Neural cell (in vitro differentiated cells): ENCODE data around the gene TAS1R2. TPM values are rescaled to one million over a fixed set of nuclear protein-coding genes. Genes with fewer than 3 reads are reported as not detected.

Source experiments
- H2AFZ ChIP-seq: fragments of 200-600, 300-800 bp; sonication (generic), shearing (Covaris generic); 2 replicates; pipeline ENCODE4 v1.6.0; 2014; ENCODE audit warnings: low read depth, mild to moderate bottlenecking, antibody characterized with exemption, low read length, moderate library complexity
- H3F3A ChIP-seq: fragments of 200-600 bp; shearing (Covaris generic); 2 replicates; pipeline ENCODE4 v1.6.1; 2016; ENCODE audit warnings: mild to moderate bottlenecking, moderate library complexity, mixed read lengths, antibody characterized with exemption, low read length; ENCODE audit not compliant: insufficient read depth, poor library complexity, severe bottlenecking
- H3K27ac ChIP-seq: fragments of 200-600, 300-800 bp; sonication (generic), shearing (Covaris generic); 2 replicates; pipeline ENCODE4 v1.5.1; 2014; ENCODE audit warnings: mild to moderate bottlenecking, low read length, moderate library complexity
- H3K27me3 ChIP-seq: fragments of 300-800, 200-600 bp; sonication (generic), shearing (Covaris generic); 2 replicates; pipeline ENCODE4 v1.6.0; 2014; ENCODE audit warnings: mild to moderate bottlenecking, low read depth, low read length, moderate library complexity; ENCODE audit not compliant: insufficient read depth
- H3K36me3 ChIP-seq: fragments of 300-800, 200-600 bp; sonication (generic), shearing (Covaris generic); 2 replicates; pipeline ENCODE4 v1.5.1; 2014; ENCODE audit warnings: mild to moderate bottlenecking, antibody characterized with exemption, low read length, moderate library complexity; ENCODE audit not compliant: insufficient read depth
- H3K4me2 ChIP-seq: fragments of 300-800, 200-600 bp; sonication (generic), shearing (Covaris generic); 2 replicates; pipeline ENCODE4 v1.6.0; 2014; ENCODE audit warnings: mild to moderate bottlenecking, low read length
- H3K4me3 ChIP-seq: fragments of 300-800, 200-600 bp; sonication (generic), shearing (Covaris generic); 2 replicates; pipeline ENCODE4 v1.5.1; 2014; ENCODE audit warnings: mild to moderate bottlenecking, low read length, moderate library complexity
- H3K79me2 ChIP-seq: fragments of 200-600 bp; shearing (Covaris generic); replicated peaks from 2 replicates; pipeline ENCODE4 v1.6.0; 2014; ENCODE audit warnings: mild to moderate bottlenecking, low read length, moderate library complexity; ENCODE audit not compliant: insufficient read depth
- H3K9ac ChIP-seq: fragments of 300-800, 200-600 bp; sonication (generic), shearing (Covaris generic); 2 replicates; pipeline ENCODE4 v1.6.1; 2016; ENCODE audit warnings: mild to moderate bottlenecking, low read length, mixed read lengths
- H3K9me2 ChIP-seq: fragments of 200-600 bp; shearing (Covaris generic); 2 replicates; pipeline ENCODE4 v1.6.1; 2016; ENCODE audit warnings: mild to moderate bottlenecking, low read length, mixed read lengths; ENCODE audit not compliant: insufficient read depth
- H3K9me3 ChIP-seq: fragments of 200-600, 300-800 bp; sonication (generic), shearing (Covaris generic); 2 replicates; pipeline ENCODE4 v1.6.1; 2016; ENCODE audit warnings: mild to moderate bottlenecking, mixed run types, low read length, moderate library complexity, mixed read lengths
- H4K20me1 ChIP-seq: fragments of 200-600 bp; shearing (Covaris generic); 2 replicates; pipeline ENCODE4 v1.6.1; 2016; ENCODE audit warnings: mild to moderate bottlenecking, mixed run types; ENCODE audit not compliant: insufficient read depth
- EP300 ChIP-seq: fragments of 450-650 bp; conservative IDR thresholded peaks from 2 replicates; pipeline ENCODE4 v1.6.1; 2014; ENCODE audit warnings: antibody characterized with exemption, mild to moderate bottlenecking, moderate library complexity; ENCODE audit not compliant: poor library complexity, severe bottlenecking
- EZH2 ChIP-seq: fragments of 200-600, 300-800 bp; shearing (Covaris generic), sonication (generic); IDR thresholded peaks from 2 replicates; pipeline ENCODE4 v1.6.1; 2014; ENCODE audit warnings: antibody characterized with exemption, low read length, borderline replicate concordance, mild to moderate bottlenecking; ENCODE audit not compliant: insufficient read depth, poor library complexity, severe bottlenecking
- MXI1 ChIP-seq: fragments of 450-650 bp; conservative IDR thresholded peaks from 2 replicates; pipeline ENCODE4 v1.6.1; 2014; ENCODE audit warnings: antibody characterized with exemption, mild to moderate bottlenecking; ENCODE audit not compliant: poor library complexity, severe bottlenecking
- POLR2AphosphoS5 ChIP-seq: IDR thresholded peaks from 2 replicates; pipeline ENCODE4 v1.6.1; 2012
- RAD21 ChIP-seq: fragments of 450-650 bp; conservative IDR thresholded peaks from 2 replicates; pipeline ENCODE4 v1.6.1; 2014; ENCODE audit warnings: antibody characterized with exemption, mild to moderate bottlenecking, moderate library complexity
- SMC3 ChIP-seq: fragments of 450-650 bp; conservative IDR thresholded peaks from 2 replicates; pipeline ENCODE4 v1.6.1; 2014; ENCODE audit warnings: antibody characterized with exemption, mild to moderate bottlenecking, moderate library complexity; ENCODE audit not compliant: poor library complexity
- TAF1 ChIP-seq: IDR thresholded peaks from 2 replicates; pipeline ENCODE4 v1.6.1; 2012; ENCODE audit warnings: low read depth
- polyA plus RNA-seq: library from polyadenylated mRNA; depleted of rRNA; stranded (reverse); fragments of >200 nt; gene quantifications from 2 replicates; pipeline ENCODE4 v1.2.3, GENCODE V29; 2014
- TF ChIP-seq, protein P1 (sequence below): fragments of 450-650 bp; IDR thresholded peaks from 2 replicates; pipeline ENCODE4 v1.5.1; 2014; ENCODE audit warnings: antibody characterized with exemption, mild to moderate bottlenecking, moderate library complexity; ENCODE audit not compliant: poor library complexity, severe bottlenecking
- TF ChIP-seq, protein P2 (sequence below): IDR thresholded peaks from 2 replicates; pipeline ENCODE4 v1.6.1; 2012; ENCODE audit warnings: borderline replicate concordance

The TAS1R2 gene
- polyA plus RNA-seq, 1 donor from 2014 or later: not detected

DNA sequence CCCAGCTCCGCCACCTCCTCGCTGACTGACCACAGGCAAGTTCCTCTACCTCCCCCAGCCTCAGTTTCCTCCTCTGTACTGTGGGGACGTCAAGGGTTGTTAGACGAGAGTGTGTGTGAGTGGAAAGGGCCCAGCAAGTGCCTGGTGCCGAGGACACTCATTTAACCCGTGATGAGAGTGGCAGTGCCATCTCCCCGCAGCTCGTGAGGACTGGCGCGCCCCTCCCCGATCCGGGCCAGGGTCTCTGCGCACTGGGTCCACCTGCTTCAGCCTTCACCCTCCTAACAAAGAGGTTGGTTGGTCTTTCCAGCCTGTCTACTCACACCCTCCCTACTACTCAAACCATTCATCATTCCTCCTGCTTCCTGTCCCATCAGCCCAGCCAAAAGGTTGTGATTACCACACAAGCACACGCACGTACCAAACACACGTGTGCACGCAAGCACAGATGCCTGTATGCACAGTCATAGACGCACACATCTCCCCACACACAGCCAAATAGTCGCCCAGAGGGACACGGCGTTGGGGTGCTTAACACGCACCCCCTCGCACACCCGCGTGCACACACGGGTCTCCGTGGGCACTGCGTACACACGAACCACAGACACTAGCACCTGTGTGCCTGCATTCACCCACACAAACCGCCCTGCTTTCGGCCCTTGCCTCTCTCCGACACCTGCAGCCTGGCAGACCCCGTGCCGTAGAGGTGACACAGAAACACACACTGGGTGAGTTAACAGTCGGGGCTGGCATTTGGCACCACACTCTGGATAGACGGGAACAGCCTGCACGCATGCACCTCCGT, 39.3 kb downstream of the TAS1R2 start:
- no peak overlapping the region for H2AFZ ChIP-seq
- no peaks in the 10 kb centered on the region for H3K9me2 ChIP-seq
- no peak overlapping the region for H3K9ac ChIP-seq
- H4K20me1 ChIP-seq: no peaks in the 10 kb centered on the region
- TF ChIP-seq RAD21: no peak
- TF ChIP-seq, protein P1, sequence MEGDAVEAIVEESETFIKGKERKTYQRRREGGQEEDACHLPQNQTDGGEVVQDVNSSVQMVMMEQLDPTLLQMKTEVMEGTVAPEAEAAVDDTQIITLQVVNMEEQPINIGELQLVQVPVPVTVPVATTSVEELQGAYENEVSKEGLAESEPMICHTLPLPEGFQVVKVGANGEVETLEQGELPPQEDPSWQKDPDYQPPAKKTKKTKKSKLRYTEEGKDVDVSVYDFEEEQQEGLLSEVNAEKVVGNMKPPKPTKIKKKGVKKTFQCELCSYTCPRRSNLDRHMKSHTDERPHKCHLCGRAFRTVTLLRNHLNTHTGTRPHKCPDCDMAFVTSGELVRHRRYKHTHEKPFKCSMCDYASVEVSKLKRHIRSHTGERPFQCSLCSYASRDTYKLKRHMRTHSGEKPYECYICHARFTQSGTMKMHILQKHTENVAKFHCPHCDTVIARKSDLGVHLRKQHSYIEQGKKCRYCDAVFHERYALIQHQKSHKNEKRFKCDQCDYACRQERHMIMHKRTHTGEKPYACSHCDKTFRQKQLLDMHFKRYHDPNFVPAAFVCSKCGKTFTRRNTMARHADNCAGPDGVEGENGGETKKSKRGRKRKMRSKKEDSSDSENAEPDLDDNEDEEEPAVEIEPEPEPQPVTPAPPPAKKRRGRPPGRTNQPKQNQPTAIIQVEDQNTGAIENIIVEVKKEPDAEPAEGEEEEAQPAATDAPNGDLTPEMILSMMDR: no peak
- TF ChIP-seq TAF1: no peak
- TF ChIP-seq, protein P2, sequence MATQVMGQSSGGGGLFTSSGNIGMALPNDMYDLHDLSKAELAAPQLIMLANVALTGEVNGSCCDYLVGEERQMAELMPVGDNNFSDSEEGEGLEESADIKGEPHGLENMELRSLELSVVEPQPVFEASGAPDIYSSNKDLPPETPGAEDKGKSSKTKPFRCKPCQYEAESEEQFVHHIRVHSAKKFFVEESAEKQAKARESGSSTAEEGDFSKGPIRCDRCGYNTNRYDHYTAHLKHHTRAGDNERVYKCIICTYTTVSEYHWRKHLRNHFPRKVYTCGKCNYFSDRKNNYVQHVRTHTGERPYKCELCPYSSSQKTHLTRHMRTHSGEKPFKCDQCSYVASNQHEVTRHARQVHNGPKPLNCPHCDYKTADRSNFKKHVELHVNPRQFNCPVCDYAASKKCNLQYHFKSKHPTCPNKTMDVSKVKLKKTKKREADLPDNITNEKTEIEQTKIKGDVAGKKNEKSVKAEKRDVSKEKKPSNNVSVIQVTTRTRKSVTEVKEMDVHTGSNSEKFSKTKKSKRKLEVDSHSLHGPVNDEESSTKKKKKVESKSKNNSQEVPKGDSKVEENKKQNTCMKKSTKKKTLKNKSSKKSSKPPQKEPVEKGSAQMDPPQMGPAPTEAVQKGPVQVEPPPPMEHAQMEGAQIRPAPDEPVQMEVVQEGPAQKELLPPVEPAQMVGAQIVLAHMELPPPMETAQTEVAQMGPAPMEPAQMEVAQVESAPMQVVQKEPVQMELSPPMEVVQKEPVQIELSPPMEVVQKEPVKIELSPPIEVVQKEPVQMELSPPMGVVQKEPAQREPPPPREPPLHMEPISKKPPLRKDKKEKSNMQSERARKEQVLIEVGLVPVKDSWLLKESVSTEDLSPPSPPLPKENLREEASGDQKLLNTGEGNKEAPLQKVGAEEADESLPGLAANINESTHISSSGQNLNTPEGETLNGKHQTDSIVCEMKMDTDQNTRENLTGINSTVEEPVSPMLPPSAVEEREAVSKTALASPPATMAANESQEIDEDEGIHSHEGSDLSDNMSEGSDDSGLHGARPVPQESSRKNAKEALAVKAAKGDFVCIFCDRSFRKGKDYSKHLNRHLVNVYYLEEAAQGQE: no peak
- TF ChIP-seq POLR2AphosphoS5: no peak
- TF ChIP-seq EP300: no peak
- no peak for TF ChIP-seq MXI1
- TF ChIP-seq EZH2: no peak
- no peak for TF ChIP-seq SMC3
- no peaks in the 10 kb centered on the region for H3K79me2 ChIP-seq
- no peaks in the 10 kb centered on the region for H3K36me3 ChIP-seq
- H3F3A ChIP-seq: no peaks in the 10 kb centered on the region
- H3K4me2 ChIP-seq: no peak overlapping the region
- H3K9me3 ChIP-seq: no peaks in the 10 kb centered on the region
- H3K27ac ChIP-seq: no peak overlapping the region
- H3K4me3 ChIP-seq: no peak overlapping the region
- peaks cover 3% of the 10 kb centered on the region for H3K27me3 ChIP-seq

DNA sequence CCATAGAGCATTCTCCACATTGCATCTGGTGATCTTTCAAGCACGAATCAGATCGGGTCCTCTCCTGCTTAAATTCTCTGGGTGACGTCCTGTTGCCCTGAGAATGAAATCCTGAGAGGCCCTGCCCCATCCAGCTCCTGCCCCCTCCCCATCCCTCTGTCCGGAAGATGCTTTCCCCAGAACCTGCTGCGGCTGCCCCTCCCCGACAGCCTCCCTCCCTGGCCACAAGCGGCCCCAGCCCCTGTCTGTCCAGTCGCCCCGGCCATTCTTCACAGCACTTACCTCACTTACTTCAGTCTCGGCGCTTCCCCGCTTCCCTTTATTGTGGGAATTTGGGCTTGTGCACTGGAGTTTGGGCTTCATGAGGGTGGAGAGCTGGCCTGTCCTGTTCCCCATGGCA, 40.3 kb downstream of the TAS1R2 start:
- no peak overlapping the region for H3K27ac ChIP-seq
- no peaks in the 10 kb centered on the region for H3K9me2 ChIP-seq
- H4K20me1 ChIP-seq: no peaks in the 10 kb centered on the region
- H3K79me2 ChIP-seq: no peaks in the 10 kb centered on the region
- no peak overlapping the region for H2AFZ ChIP-seq
- no peak overlapping the region for H3K4me3 ChIP-seq
- H3F3A ChIP-seq: no peaks in the 10 kb centered on the region
- no peaks in the 10 kb centered on the region for H3K9me3 ChIP-seq
- H3K4me2 ChIP-seq: no peak overlapping the region
- H3K27me3 ChIP-seq: peaks cover 3% of the 10 kb centered on the region
- H3K9ac ChIP-seq: no peak overlapping the region
- H3K36me3 ChIP-seq: no peaks in the 10 kb centered on the region
- no peak for TF ChIP-seq EZH2
- no peak for TF ChIP-seq MXI1
- TF ChIP-seq SMC3: no peak
- TF ChIP-seq, protein P2: no peak
- TF ChIP-seq EP300: no peak
